Activated T-cell treated with anti-CD3 and anti-CD28 coated beads, Interleukin-2, amount 50 U/mL, for 1 hour (primary cell): ENCODE data around the gene RPRD1A.
A peak's percentile ranks its signal among the peaks of the same experiment; 100 is the strongest.
"Not testable (repeated sequence)": the region's sequence is repeated elsewhere in the genome, so short reads cannot be mapped to it uniquely, and the experiment has no call there.

Experiments used
- DNase-seq: peaks from one replicate; pipeline ENCODE4 v3.0.0-alpha.2; 2020

The RPRD1A gene

GRCh38 chr18:36067055-36067957 is at the start of gene RPRD1A:
TSS of gene RPRD1A (minus strand) at chr18:36067559. CDS start at chr18:36067404, 155 bp downstream.
- DNase-seq = peak; percentile 98

- not testable (repeated sequence) for DNase-seq
Observed at GRCh38 chr18:36116771-36117170, 49.4 kb upstream of the RPRD1A start.

GRCh38 chr18:36114738-36115137 is 47.4 kb upstream of the RPRD1A start:
- DNase-seq = no peak

GRCh38 chr18:36114251-36114650 is 46.9 kb upstream of the RPRD1A start:
- no peak for DNase-seq

GRCh38 chr18:36112302-36112701 is 44.9 kb upstream of the RPRD1A start:
- no peak for DNase-seq

GRCh38 chr18:36109737-36110136 is 42.4 kb upstream of the RPRD1A start:
- no peak for DNase-seq

- no peak for DNase-seq
Observed at GRCh38 chr18:36108601-36109000, 41.2 kb upstream of the RPRD1A start.

GRCh38 chr18:36108196-36108595 is 40.8 kb upstream of the RPRD1A start:
- DNase-seq = no peak

- no peak for DNase-seq
Observed at GRCh38 chr18:36107477-36107876, 40.1 kb upstream of the RPRD1A start.

GRCh38 chr18:36104749-36105148 is 37.4 kb upstream of the RPRD1A start:
- DNase-seq = no peak

GRCh38 chr18:36101943-36102342 is 34.6 kb upstream of the RPRD1A start:
- no peak for DNase-seq

GRCh38 chr18:36099311-36099710 is 32.0 kb upstream of the RPRD1A start:
- no peak for DNase-seq

- no peak for DNase-seq
Observed at GRCh38 chr18:36096955-36097354, 29.6 kb upstream of the RPRD1A start.

- no peak for DNase-seq
Observed at GRCh38 chr18:36095936-36096519, 28.7 kb upstream of the RPRD1A start.

- no peak for DNase-seq
Observed at GRCh38 chr18:36094431-36094830, 27.1 kb upstream of the RPRD1A start.

GRCh38 chr18:36092116-36092515 is 24.8 kb upstream of the RPRD1A start:
- not testable (repeated sequence) for DNase-seq

- no peak for DNase-seq
Observed at GRCh38 chr18:36089001-36089400, 21.6 kb upstream of the RPRD1A start.

- no peak for DNase-seq
Observed at GRCh38 chr18:36088256-36088655, 20.9 kb upstream of the RPRD1A start.

- no peak for DNase-seq
Observed at GRCh38 chr18:36086186-36086585, 18.8 kb upstream of the RPRD1A start.

- DNase-seq = no peak
Observed at GRCh38 chr18:36085195-36085594, 17.8 kb upstream of the RPRD1A start.

GRCh38 chr18:36083729-36084128 is 16.4 kb upstream of the RPRD1A start:
- no peak for DNase-seq

GRCh38 chr18:36081118-36081517 is 13.8 kb upstream of the RPRD1A start:
- DNase-seq = not testable (repeated sequence)

GRCh38 chr18:36078751-36079529 is 11.6 kb upstream of the RPRD1A start:
- DNase-seq = no peak

GRCh38 chr18:36077764-36078163 is 10.4 kb upstream of the RPRD1A start:
- DNase-seq = not testable (repeated sequence)
